Measurements from ENCODE around the gene ACTL6B. TPM values are rescaled to one million over a fixed set of nuclear protein-coding genes. Genes with fewer than 3 reads are reported as not detected.

Gene ACTL6B
- total and polyA plus RNA-seq, 9 of the 15 experiments (the other 6 are each of a cell fraction or from before 2014, with no cell fraction given): not detected

GRCh38 chr7:100604028-100604975 is 51.9 kb downstream of the ACTL6B start (continued):
- TF ChIP-seq MIER1 (IDR thresholded peaks at IDR 0.05; ENCODE audit: low read depth): no peak
- no peak for TF ChIP-seq ATF1 (CRISPR knock-in tag; IDR thresholded peaks at IDR 0.05)
- TF ChIP-seq ATF1 (tag; IDR thresholded peaks at IDR 0.05): peak; percentile 52; the same call in 1 of the 2 replicates
- no peak for TF ChIP-seq ZNF23 (CRISPR knock-in tag; IDR thresholded peaks at IDR 0.05)
- TF ChIP-seq ZNF766 (CRISPR knock-in tag; conservative IDR thresholded peaks at IDR 0.05): no peak
- TF ChIP-seq ZFP91 (CRISPR knock-in tag; IDR thresholded peaks at IDR 0.05): no peak
- TF ChIP-seq RB1 (IDR thresholded peaks at IDR 0.05; ENCODE audit: low read depth): peak; percentile 63
- no peak for TF ChIP-seq BRF1 (IDR thresholded peaks at IDR 0.05; ENCODE audit: borderline replicate concordance, extremely low read depth, insufficient read length)
- no peak for TF ChIP-seq BCL6 (CRISPR knock-in tag; IDR thresholded peaks at IDR 0.05)
- no peak for TF ChIP-seq SMAD2 (IDR thresholded peaks at IDR 0.05; ENCODE audit: low read depth, low read length)
- TF ChIP-seq STAG1 (CRISPR knock-in tag; IDR thresholded peaks at IDR 0.05; ENCODE audit: borderline replicate concordance): peak; percentile 8; the same call in 1 of the 2 replicates
- TF ChIP-seq ILK (tag; IDR thresholded peaks at IDR 0.05; ENCODE audit: borderline replicate concordance, low read depth): no peak
- TF ChIP-seq, protein P1, sequence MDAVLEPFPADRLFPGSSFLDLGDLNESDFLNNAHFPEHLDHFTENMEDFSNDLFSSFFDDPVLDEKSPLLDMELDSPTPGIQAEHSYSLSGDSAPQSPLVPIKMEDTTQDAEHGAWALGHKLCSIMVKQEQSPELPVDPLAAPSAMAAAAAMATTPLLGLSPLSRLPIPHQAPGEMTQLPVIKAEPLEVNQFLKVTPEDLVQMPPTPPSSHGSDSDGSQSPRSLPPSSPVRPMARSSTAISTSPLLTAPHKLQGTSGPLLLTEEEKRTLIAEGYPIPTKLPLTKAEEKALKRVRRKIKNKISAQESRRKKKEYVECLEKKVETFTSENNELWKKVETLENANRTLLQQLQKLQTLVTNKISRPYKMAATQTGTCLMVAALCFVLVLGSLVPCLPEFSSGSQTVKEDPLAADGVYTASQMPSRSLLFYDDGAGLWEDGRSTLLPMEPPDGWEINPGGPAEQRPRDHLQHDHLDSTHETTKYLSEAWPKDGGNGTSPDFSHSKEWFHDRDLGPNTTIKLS (IDR thresholded peaks at IDR 0.05; ENCODE audit: borderline replicate concordance, low read depth): peak; percentile 49; the same call in 1 of the 2 replicates
- no peak for TF ChIP-seq ZBED1 (IDR thresholded peaks at IDR 0.05)
- TF ChIP-seq, protein P2, sequence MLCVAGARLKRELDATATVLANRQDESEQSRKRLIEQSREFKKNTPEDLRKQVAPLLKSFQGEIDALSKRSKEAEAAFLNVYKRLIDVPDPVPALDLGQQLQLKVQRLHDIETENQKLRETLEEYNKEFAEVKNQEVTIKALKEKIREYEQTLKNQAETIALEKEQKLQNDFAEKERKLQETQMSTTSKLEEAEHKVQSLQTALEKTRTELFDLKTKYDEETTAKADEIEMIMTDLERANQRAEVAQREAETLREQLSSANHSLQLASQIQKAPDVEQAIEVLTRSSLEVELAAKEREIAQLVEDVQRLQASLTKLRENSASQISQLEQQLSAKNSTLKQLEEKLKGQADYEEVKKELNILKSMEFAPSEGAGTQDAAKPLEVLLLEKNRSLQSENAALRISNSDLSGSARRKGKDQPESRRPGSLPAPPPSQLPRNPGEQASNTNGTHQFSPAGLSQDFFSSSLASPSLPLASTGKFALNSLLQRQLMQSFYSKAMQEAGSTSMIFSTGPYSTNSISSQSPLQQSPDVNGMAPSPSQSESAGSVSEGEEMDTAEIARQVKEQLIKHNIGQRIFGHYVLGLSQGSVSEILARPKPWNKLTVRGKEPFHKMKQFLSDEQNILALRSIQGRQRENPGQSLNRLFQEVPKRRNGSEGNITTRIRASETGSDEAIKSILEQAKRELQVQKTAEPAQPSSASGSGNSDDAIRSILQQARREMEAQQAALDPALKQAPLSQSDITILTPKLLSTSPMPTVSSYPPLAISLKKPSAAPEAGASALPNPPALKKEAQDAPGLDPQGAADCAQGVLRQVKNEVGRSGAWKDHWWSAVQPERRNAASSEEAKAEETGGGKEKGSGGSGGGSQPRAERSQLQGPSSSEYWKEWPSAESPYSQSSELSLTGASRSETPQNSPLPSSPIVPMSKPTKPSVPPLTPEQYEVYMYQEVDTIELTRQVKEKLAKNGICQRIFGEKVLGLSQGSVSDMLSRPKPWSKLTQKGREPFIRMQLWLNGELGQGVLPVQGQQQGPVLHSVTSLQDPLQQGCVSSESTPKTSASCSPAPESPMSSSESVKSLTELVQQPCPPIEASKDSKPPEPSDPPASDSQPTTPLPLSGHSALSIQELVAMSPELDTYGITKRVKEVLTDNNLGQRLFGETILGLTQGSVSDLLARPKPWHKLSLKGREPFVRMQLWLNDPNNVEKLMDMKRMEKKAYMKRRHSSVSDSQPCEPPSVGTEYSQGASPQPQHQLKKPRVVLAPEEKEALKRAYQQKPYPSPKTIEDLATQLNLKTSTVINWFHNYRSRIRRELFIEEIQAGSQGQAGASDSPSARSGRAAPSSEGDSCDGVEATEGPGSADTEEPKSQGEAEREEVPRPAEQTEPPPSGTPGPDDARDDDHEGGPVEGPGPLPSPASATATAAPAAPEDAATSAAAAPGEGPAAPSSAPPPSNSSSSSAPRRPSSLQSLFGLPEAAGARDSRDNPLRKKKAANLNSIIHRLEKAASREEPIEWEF (CRISPR knock-in tag; IDR thresholded peaks at IDR 0.05): no peak
- peak; percentile 79 for TF ChIP-seq TOE1 (IDR thresholded peaks at IDR 0.05; ENCODE audit: borderline replicate concordance)
- no peak for TF ChIP-seq TOE1 (CRISPR knock-in tag; IDR thresholded peaks at IDR 0.05; ENCODE audit: borderline replicate concordance, low read depth)
- TF ChIP-seq ZNF77 (CRISPR knock-in tag; IDR thresholded peaks at IDR 0.05): no peak

Data from K562 (cell line).